Measurements from ENCODE around the gene PTPN18. TPM values are rescaled to one million over a fixed set of nuclear protein-coding genes. Genes with fewer than 3 reads are reported as not detected.

The PTPN18 gene
- total and polyA plus RNA-seq, 2 donors (not counting 3 experiments of a cell fraction or from before 2014, with no cell fraction given): 39.4 to 39.6 TPM

- DNase-seq (ENCODE audit: low read depth, low spot score): no peak
- Histone ChIP-seq H4K20me1 (replicated peaks; ENCODE audit: control insufficient read depth, extremely low read depth, insufficient read depth, low read length) (no peaks in the 10 kb centered on the region), H3K27me3 (ENCODE audit: control insufficient read depth in 2 of 2, insufficient read depth in 2 of 2, low read length in 2 of 2) (peaks cover 6 to 22% of the 10 kb centered on the region in 2 experiments), H3K79me2 (ENCODE audit: control insufficient read depth, insufficient read depth, low read length) (no peaks in the 10 kb centered on the region), H2AFZ (ENCODE audit: low read depth, low read length) (no peak overlapping the region), H3K4me3 (replicated peaks in 1 of 3; ENCODE audit: insufficient read depth in 1 of 3, low read depth in 1 of 3, low read length in 3 of 3) (no peak overlapping the region), H3K36me3 (ENCODE audit: control insufficient read depth in 2 of 2, extremely low read depth in 1 of 2, insufficient read depth in 2 of 2, low read length in 2 of 2) (peaks cover 0 to 4% of the 10 kb centered on the region in 2 experiments), H3K27ac (ENCODE audit: insufficient read depth, low read depth, low read length) (no peak overlapping the region), H3K4me1 (ENCODE audit: control insufficient read depth, extremely low read depth, insufficient read depth, low read length) (peaks cover 8% of the 10 kb centered on the region), H3K4me2 (ENCODE audit: insufficient read depth, low read length) (no peak overlapping the region), H3K9me3 (replicated peaks; ENCODE audit: control insufficient read depth, insufficient read depth, low read length) (no peaks in the 10 kb centered on the region), H3K9me1 (replicated peaks; ENCODE audit: control insufficient read depth, extremely low read depth, insufficient read depth, low read length) (no peaks in the 10 kb centered on the region), H3K9ac (replicated peaks; ENCODE audit: extremely low read depth, insufficient read depth, low read length) (no peak overlapping the region)
- POLR2A ChIA-PET: no interaction called here
- CTCF ChIA-PET: interaction anchor here (0.8 to 7.8 kb wide), 7 partner anchors 9 to 410 kb away, joined by 3 to 147 read pairs (median 6); partner anchors contain the start of genes IMP4, PTPN18 and SMPD4
- intact Hi-C loops (cut with micrococcal nuclease): loop anchor here (10.0 kb wide), 2 partner anchors 89 to 1599 kb away; no protein-coding TSS in a partner anchor
- no TSS peak for BruUV-seq (replicated peaks)
- dilution Hi-C loops (cut with MboI; ENCODE audit: extremely low pct_ligation_motif_present, low sequenced_read_pairs): no loop called here
- FAIRE-seq: no peak
- TF ChIP-seq MAX (IDR thresholded peaks at IDR 0.05; ENCODE audit: insufficient read depth, insufficient read length) (no peak), CTCF (IDR thresholded peaks at IDR 0.05; ENCODE audit: extremely low read depth in 1 of 2, insufficient read depth in 1 of 2, low read depth in 1 of 2, low read length in 2 of 2) (no peak), POLR2A (IDR thresholded peaks at IDR 0.05; ENCODE audit: low read depth, low read length) (no peak), JUN (IDR thresholded peaks at IDR 0.05; ENCODE audit: borderline replicate concordance, insufficient read depth, insufficient read length, low read depth) (no peak), POLR2AphosphoS5 (IDR thresholded peaks at IDR 0.05; ENCODE audit: insufficient read depth, low read depth, low read length) (no peak), EZH2 (IDR thresholded peaks at IDR 0.05; ENCODE audit: borderline replicate concordance, low read depth, low read length, severe bottlenecking) (no peak), FOS (IDR thresholded peaks at IDR 0.05; ENCODE audit: borderline replicate concordance, insufficient read depth, low read length) (no peak), GATA2 (IDR thresholded peaks at IDR 0.05; ENCODE audit: insufficient read depth, insufficient read length, low read depth, low read length) (no peak), MYC (IDR thresholded peaks at IDR 0.05; ENCODE audit: low read depth, low read length) (no peak)
Observed at GRCh38 chr2:130334026-130334425, 21.8 kb upstream of the PTPN18 start.
